SJCRH30 (cell line): ENCODE results near the gene RFLNA. TPM values are rescaled to one million over a fixed set of nuclear protein-coding genes. Genes with fewer than 3 reads are reported as not detected.

Source experiments
- DNase-seq, 2 experiments: peaks; one replicate each; pipeline ENCODE4 v3.0.0-alpha.2; 2015 to 2020
- H3K27ac ChIP-seq: fragments of 250-450 bp; sonication (Bioruptor Pico); 2 replicates; pipeline ENCODE4 v1.5.1; 2020; ENCODE audit warnings: mild to moderate bottlenecking, moderate library complexity
- H3K27me3 ChIP-seq: fragments of 250-450 bp; sonication (Bioruptor Pico); 2 replicates; pipeline ENCODE4 v1.5.1; 2020; ENCODE audit warnings: mild to moderate bottlenecking, moderate library complexity
- H3K36me3 ChIP-seq: fragments of 250-450 bp; sonication (Bioruptor Pico); 2 replicates; pipeline ENCODE4 v1.5.1; 2020; ENCODE audit warnings: mild to moderate bottlenecking, moderate library complexity
- H3K4me1 ChIP-seq: fragments of 250-450 bp; sonication (Bioruptor Pico); 2 replicates; pipeline ENCODE4 v1.5.1; 2020; ENCODE audit warnings: mild to moderate bottlenecking, moderate library complexity
- H3K4me3 ChIP-seq: fragments of 250-450 bp; sonication (Bioruptor Pico); 2 replicates; pipeline ENCODE4 v1.5.1; 2020; ENCODE audit warnings: mild to moderate bottlenecking, moderate library complexity
- H3K9me3 ChIP-seq: fragments of 250-450 bp; sonication (Bioruptor Pico); replicated peaks from 2 replicates; pipeline ENCODE4 v1.5.1; 2020; ENCODE audit warnings: mild to moderate bottlenecking, moderate library complexity
- total RNA-seq: library from RNA; depleted of rRNA; stranded (reverse); fragments of >200 nt; shearing (Covaris generic); gene quantifications from 2 replicates; pipeline ENCODE4 v1.2.3, GENCODE V29; 2014

Gene RFLNA
- total RNA-seq, 1 experiment from 2014 or later, result 56.4 TPM

DNA sequence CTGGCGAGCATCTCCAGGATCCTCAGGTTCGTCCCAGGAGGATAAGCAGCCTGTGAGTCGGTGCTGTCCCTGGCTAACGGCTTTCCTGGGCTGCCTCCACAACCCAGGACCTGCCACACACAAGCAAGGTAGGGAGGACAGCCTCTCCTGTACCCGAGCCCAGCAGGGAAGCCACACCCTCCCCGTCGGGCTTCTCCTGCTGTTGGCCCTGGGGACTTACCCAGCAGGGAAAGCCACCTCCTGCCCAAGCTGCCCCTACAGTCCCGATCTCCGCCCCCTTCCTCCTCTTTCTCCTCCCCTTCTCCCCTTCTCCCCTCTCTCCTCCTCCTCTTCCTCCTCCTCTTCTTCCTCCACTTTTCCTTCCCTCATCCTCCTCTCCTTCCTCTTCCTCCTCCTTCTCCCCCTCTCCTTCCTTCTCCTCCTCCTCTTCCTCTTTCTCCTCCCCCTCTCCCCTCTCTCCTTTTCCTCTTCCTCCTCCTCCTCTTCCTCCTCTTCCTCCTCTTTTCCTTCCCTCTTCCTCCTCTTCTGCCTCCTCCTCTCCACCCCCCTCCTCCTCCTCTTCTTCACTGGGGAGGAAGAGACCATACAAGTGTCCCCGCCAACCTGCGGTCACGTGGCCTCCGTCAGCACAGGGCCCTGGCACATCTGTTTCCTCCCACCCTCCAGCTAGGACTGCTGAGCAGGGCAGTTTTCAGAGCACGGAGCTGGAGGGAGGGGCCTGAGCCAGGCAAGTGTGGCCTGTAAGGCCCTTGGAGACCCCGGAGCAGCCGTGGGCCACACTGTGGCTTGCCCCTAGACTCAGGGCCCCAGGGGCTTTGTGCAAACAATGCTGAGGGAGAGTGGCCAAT is 17.3 kb upstream of the RFLNA start:
- H3K4me1 ChIP-seq, result peaks cover 36% of the 10 kb centered on the region
- no peaks in the 10 kb centered on the region for H3K36me3 ChIP-seq
- peak; percentile 71 to 79 for DNase-seq
- peak overlapping the region; percentile 96 for H3K27ac ChIP-seq
- H3K27me3 ChIP-seq, result no peaks in the 10 kb centered on the region
- H3K4me3 ChIP-seq, result peak overlapping the region; percentile 5
- no peaks in the 10 kb centered on the region for H3K9me3 ChIP-seq

DNA sequence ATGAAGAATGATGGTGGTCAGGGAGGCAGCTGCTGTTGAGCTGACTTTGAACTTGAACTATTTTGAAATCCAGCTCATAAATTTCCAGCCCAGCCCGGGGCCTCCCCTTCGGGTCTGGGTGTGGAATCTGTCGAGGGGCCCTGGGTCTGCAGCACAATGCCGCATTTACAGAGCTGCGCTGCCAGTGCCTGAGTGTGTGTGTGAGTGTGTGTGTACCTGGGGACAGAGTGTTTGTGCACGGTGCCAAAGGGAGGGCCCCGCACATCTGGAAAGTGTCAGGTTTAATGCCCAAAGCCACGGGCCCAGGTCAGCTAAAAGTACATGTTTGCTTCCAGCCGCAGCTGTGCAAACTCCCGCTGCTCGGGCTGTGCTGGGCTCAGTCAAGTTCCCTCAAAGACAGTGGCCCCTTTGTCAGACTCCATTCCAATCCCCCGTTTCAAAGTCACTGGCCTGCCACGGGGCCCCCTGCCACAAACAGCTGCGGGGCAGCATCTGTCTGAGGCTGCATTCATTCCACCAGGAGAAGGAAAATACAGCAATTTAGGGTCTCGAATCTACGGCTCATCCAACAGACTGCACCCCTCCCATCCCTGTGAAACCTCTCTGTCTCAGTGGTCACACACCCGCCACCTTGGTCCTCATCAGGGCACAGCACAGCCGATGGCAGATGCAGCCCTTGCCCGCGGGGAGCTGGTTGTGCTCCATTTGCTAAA is 16.3 kb upstream of the RFLNA start:
- Histone ChIP-seq H3K27ac (peak overlapping the region; percentile 96), H3K9me3 (no peaks in the 10 kb centered on the region), H3K27me3 (no peaks in the 10 kb centered on the region), H3K4me1 (peaks cover 36% of the 10 kb centered on the region), H3K36me3 (no peaks in the 10 kb centered on the region), H3K4me3 (peak overlapping the region; percentile 28)
- DNase-seq, result peak; percentile 95 to 97

DNA sequence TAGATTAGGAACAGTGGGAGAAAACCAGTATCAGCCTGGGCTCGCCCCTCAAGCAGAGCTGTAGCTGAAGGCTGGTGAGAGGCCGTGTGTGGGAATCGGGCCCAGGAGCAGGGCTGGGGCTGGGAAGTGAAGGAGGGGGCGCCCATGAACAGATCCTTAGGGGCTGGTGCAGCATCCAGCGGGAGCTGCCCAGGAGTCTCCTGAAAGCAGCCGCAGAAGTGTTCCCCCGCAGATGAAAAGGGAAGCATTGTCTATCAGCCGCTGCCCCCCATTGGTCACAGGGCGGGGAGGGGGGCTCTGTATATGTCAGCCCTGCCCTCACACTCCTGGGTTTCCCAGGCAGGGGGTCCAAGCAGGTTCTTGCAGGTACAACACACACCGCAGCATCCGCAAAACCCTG is 15.6 kb upstream of the RFLNA start:
- H3K4me1 ChIP-seq, result peaks cover 32% of the 10 kb centered on the region
- peak overlapping the region; percentile 28 for H3K4me3 ChIP-seq
- H3K27me3 ChIP-seq, result no peaks in the 10 kb centered on the region
- peak overlapping the region; percentile 96 for H3K27ac ChIP-seq
- H3K9me3 ChIP-seq, result no peaks in the 10 kb centered on the region
- DNase-seq, result peak in 1 of 2 experiments; percentile 54
- H3K36me3 ChIP-seq, result no peaks in the 10 kb centered on the region

DNA sequence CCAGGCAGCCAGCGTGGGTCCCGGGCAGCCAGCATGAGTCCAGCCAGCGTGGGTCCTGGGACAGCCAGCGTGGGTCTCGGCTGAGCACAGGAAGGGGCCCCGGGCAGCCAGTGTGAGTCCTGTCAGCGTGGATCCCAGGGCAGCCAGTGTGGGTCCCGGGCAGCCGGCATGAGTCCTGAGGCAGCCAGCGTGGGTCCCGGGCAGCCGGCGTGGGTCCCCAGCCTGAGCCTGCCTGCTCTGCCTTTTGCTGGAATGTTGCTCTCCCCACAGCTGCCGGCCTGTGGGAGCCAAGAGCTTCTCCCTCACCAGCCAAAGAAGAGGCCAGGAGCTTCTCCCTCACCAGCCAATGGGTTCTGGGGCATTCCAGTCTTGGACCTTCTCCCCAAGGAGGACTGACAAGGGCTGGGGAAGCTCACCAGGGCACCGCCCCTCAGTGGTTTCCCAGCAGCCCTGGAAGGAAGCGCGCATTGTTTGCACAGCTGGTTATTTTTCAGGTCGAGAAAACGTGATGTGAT is 15.0 kb upstream of the RFLNA start:
- Histone ChIP-seq H3K9me3 (peaks cover 5% of the 10 kb centered on the region; the same call in 1 of the 2 replicates), H3K4me1 (peaks cover 32% of the 10 kb centered on the region), H3K27ac (peak overlapping the region; percentile 96), H3K27me3 (no peaks in the 10 kb centered on the region), H3K36me3 (no peaks in the 10 kb centered on the region), H3K4me3 (peak overlapping the region; percentile 28)
- peak; percentile 76 to 79 for DNase-seq

DNA sequence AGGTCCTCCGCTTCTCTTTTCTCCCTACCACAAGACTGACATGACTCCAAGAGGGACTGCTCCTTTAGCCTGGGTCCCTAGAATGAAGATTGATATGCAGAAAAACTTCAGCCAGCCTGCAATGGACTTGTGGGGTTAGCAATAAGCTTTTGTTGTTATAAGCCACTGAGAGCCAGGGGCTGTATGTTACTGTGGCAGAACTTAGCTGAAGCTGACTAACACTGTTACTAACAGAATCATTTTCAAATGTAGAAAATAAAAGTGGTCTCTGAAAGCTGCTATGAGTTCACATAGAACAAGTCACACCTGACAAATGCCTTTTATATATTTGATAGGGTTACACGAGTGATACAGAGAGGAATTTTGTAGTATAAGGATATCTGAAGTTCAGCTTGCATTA is 13.6 kb upstream of the RFLNA start:
- no peaks in the 10 kb centered on the region for H3K36me3 ChIP-seq
- DNase-seq, result no peak
- H3K4me1 ChIP-seq, result peaks cover 32% of the 10 kb centered on the region
- H3K9me3 ChIP-seq, result peaks cover 8% of the 10 kb centered on the region; the same call in 1 of the 2 replicates
- H3K27ac ChIP-seq, result no peak overlapping the region
- no peaks in the 10 kb centered on the region for H3K27me3 ChIP-seq
- H3K4me3 ChIP-seq, result no peak overlapping the region

DNA sequence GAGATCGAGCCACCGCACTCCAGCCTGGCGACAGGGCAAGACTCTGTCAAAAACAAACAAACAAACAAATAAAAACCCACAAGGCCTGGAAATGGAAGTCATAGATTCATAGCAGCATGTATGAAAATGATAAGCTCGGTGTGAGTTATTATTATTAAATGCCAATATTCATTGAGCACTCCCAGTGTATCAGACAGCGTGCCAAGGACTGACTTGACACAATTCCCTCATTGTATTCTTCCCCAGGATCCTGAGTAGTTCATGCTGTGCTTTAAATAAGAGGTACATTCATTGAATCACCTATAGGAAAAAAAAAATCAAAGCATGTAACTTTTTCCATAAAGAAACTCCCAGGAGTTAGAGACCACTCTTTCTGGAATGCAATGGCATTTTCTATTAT is 12.6 kb upstream of the RFLNA start:
- H3K27ac ChIP-seq, result no peak overlapping the region
- DNase-seq, result no peak
- H3K36me3 ChIP-seq, result no peaks in the 10 kb centered on the region
- peaks cover 8% of the 10 kb centered on the region; the same call in 1 of the 2 replicates for H3K9me3 ChIP-seq
- no peaks in the 10 kb centered on the region for H3K27me3 ChIP-seq
- peaks cover 35% of the 10 kb centered on the region for H3K4me1 ChIP-seq
- H3K4me3 ChIP-seq, result no peak overlapping the region

DNA sequence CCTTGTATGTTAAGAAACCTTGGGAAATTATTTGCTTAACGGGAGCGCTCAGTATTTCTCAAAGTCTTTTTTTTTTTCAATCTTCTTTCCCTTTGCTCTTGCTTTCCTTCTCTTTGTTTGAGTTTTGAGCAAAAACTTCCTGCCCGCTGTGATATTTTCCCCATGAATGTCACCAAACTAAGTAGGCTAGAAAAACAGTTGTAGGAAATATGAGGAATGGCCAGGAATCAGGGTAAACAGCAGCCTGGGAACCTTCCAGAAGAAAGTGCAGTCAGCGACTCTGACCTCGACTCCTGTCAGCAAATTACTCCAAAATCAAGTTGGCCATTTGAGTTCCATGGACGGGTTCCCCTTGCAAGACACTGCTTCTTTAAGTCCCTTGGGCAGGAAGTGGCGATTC is 11.6 kb upstream of the RFLNA start:
- Histone ChIP-seq H3K4me1 (peaks cover 29% of the 10 kb centered on the region), H3K27ac (no peak overlapping the region), H3K27me3 (no peaks in the 10 kb centered on the region), H3K9me3 (peaks cover 8% of the 10 kb centered on the region), H3K36me3 (no peaks in the 10 kb centered on the region), H3K4me3 (no peak overlapping the region)
- DNase-seq, result no peak

DNA sequence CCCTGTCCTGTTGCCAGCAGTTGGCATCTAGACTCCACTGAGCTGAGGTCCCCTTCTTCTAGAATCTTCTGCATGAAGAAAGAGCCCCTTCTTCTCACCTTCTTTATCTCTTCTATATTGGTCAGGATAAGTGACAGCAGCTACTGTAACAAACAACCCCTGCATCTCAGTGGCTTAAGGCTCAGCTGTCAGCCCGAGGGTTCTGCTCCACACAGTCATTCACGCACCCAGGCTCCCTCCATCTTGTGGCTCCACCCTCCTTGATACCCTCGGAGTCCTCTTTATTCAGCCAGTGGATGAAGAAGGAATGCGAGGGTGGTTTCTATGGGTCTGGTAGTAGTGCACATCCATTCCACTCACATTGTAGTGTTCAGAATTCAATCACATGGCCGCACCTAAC is 10.5 kb upstream of the RFLNA start:
- Histone ChIP-seq H3K27me3 (no peaks in the 10 kb centered on the region), H3K9me3 (peaks cover 8% of the 10 kb centered on the region)
- DNase-seq, result no peak

DNA sequence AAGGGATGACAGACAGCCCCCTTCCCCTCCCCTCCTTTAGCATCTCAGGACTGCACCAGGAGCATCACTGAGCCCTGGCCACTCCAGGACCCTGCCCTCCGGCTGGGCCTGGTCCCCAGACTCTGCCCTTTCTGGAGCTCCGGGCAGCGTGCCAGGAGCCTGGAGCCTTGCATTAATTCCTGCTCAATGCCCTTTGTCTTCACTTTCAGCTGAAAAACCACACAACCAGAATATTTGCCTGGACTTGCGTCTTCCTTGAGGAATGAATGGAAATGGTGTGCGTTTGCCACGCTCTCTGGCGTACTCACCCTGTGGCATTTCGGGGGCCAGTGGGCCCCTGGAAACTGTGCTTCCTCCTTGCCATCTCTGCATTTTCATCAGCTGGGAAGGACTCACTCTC is 8.5 kb upstream of the RFLNA start:
- no peak overlapping the region for H3K4me3 ChIP-seq
- no peaks in the 10 kb centered on the region for H3K27me3 ChIP-seq
- H3K9me3 ChIP-seq, result peaks cover 8% of the 10 kb centered on the region
- peak; percentile 87 to 93 for DNase-seq
- H3K36me3 ChIP-seq, result no peaks in the 10 kb centered on the region
- H3K27ac ChIP-seq, result peak overlapping the region; percentile 36
- peaks cover 28% of the 10 kb centered on the region for H3K4me1 ChIP-seq

More for the DNA sequence above, 10.5 kb upstream of the RFLNA start:
- Histone ChIP-seq H3K36me3 (no peaks in the 10 kb centered on the region), H3K4me3 (no peak overlapping the region), H3K27ac (no peak overlapping the region), H3K4me1 (peaks cover 32% of the 10 kb centered on the region)

DNA sequence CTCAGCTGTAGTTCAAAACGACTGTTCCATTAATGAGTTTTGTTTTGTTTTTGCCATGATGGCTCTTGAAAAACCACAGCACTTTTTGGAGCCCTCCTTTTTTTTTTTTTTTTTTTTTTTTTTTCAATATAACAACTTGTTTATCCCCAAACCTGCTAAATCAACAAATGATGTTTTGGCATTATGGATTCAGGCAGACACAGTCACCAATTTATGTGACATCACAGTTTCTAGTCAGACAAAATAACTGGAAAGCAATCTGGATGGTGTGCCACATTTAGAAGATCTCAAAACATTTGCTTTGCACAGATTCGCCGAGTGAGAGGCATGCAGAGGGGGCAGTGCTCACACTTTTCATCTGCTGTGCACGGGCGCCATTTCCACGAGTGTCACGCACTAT is 7.9 kb upstream of the RFLNA start:
- Histone ChIP-seq H3K27ac (peak overlapping the region; percentile 36), H3K36me3 (no peaks in the 10 kb centered on the region), H3K4me1 (peaks cover 28% of the 10 kb centered on the region), H3K9me3 (peaks cover 8% of the 10 kb centered on the region), H3K4me3 (no peak overlapping the region), H3K27me3 (no peaks in the 10 kb centered on the region)
- DNase-seq, result no peak

DNA sequence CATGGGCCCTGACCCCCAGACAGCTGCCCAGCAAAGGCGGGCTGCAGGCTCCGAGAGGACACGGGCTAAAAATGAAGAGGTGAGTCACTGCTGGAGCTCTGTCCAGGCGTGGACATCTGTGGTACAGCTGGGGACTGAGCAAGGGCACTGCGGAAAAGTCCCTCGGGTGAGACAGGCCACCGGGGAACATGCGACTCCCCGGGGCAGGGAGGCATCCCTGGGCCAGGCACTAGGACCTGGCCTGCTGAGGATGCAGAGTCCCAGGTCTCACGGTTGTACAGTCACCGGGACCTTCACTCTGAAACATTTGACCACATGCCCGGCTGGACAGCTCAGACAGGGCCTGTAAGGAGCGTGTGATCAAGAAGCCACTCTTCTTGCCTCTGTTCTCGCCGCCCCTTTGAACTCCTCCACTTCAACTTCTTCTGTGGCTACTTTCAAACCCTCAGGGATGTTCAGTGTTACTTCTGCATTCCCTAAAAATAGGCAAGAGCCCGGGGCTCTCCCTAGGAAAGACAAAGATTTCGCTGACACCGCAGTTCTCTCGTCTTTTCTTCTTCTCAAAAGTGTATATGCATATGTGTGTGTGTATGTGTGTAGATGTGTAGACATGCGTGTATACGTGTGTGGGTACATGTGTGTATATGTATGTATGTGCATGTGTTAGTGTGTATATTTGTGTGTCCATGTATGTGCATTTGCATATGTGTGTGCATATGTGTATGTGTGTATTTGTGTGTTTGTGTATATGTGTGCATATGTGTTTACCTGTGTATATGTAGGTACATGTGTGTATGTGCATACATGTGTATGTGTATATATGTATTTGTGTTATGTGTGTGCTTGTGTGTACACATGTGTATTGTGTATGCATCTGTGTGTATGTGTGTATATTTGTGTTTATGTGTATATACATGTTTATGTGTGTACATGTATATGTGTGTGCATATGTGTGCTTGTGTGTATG is 5.0 kb upstream of the RFLNA start:
- H3K27ac ChIP-seq, result peak overlapping the region; percentile 71
- no peaks in the 10 kb centered on the region for H3K36me3 ChIP-seq
- H3K9me3 ChIP-seq, result peaks cover 3% of the 10 kb centered on the region
- peak; percentile 51 to 61 for DNase-seq
- peaks cover 35% of the 10 kb centered on the region for H3K4me1 ChIP-seq
- H3K27me3 ChIP-seq, result no peaks in the 10 kb centered on the region
- peak overlapping the region; percentile 50 for H3K4me3 ChIP-seq

DNA sequence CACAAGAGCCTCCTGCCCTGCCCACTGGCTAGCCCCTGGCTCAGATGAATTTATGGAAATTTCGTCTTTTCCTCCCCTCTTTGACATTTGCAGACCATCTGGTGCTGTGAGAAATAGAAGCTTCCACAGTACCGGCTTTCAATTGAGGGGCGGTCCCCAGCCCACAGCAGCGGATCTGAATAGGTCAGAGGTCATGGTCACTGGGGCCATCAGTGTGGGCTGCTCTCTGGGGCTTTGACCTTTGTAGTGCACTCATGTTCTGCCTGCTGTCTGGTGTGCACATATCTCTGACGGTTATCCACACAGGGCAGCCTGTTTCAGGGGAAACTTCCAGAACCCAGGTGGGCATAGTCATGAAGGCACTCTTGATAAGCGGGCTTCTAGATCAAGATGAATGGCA is 2.5 kb upstream of the RFLNA start:
- Histone ChIP-seq H3K27me3 (no peaks in the 10 kb centered on the region), H3K27ac (no peak overlapping the region), H3K4me1 (peaks cover 27% of the 10 kb centered on the region), H3K9me3 (no peaks in the 10 kb centered on the region; the same call in 1 of the 2 replicates), H3K36me3 (no peaks in the 10 kb centered on the region), H3K4me3 (no peak overlapping the region)
- no peak for DNase-seq

DNA sequence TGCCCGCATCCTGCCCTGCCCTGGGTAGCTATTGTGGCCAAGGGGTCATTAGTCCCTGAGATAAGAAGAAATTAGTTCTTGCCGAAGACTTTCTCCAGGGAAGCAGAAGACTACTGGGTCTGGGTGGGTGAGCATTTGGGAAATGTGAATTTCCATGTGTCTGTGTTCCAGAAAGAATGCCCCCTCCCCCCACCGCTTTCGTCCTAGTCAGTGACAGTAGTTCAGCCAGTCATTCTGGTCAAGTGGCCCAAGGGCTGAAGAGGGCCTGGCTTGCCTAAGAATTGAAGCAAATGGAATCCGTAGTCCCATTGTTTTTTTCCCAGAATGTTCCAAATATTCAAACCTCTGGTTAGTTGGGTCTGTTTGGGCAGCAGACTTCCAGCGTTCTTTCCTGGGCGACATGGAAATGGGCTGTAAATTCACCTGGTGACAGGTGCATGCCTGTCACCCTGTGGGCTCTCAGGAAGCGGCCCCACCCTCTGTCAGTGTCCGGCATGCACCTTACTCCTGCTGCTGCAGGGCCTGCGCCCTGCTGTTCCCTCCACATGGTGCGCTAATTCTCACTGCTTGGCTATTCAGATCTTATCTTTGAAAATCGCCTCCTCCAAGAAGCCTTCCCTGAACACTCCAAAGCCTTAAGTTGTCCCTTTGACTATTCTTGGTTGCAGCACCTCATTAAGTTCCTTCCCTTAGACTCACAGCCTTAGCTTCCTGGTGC is 1.4 kb upstream of the RFLNA start:
- Histone ChIP-seq H3K27me3 (no peaks in the 10 kb centered on the region), H3K4me3 (no peak overlapping the region), H3K4me1 (peaks cover 25% of the 10 kb centered on the region), H3K36me3 (peaks cover under 1% of the 10 kb centered on the region), H3K27ac (no peak overlapping the region), H3K9me3 (no peaks in the 10 kb centered on the region; the same call in 1 of the 2 replicates)
- DNase-seq, result no peak
